ENCODE data around the gene GPR32.
"Not testable (repeated sequence)": the region's sequence is repeated elsewhere in the genome, so short reads cannot be mapped to it uniquely, and the experiment has no call there.

GPR32 gene

DNA sequence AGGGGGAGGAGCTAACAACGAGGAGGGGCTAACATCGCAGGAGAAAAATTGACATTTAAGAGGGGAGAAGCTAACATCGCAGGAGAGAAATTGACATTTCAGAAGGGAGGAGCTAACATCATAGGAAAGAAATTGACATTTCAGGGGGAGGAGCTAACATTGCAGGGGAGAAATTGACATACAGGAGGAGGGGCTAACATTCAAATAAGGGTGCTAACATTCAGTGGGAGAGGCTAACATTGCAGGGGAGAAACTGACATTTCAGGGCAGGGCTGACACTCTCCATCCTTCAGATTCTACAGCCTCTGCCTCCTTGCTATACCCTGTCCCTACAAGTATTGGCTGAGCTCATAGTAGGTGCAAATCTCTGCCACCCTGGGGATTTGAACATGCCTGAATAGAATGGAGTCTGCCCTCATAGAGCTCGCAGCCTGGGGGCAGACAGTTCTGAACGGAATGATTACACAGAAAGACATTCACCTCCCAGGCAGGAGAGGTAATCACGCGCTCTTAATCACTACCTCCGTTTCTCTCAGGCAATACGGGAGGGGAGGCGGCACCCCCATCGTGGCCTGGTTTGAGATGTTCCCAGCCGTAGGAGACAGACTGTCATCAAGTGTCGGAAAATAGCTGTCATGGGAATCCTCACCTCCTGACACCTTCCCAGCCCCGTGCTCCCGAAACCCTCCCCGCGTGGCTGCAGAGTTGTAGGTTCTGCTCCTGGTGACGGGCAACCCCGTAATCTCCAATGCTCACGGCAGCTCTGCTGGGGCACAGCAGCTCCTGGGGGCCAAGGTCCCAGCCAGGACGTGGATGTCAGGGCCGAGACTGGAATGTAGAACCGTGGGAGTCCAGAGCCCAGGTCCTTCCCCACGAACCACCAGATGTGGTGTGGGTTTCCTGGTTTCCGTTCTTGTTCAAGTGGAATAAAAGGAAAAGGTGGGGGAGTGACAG lies 9.5 kb downstream of the GPR32 start:
- DNase-seq: peak in 1 of 58 donors; percentile 52

GRCh38 chr19:50780753-50781435 lies 10.6 kb downstream of the GPR32 start:
- no peak for DNase-seq

- DNase-seq: not testable (repeated sequence)
Measured at GRCh38 chr19:50783848-50784152, 13.5 kb downstream of the GPR32 start.

GRCh38 chr19:50784710-50785109 lies 14.4 kb downstream of the GPR32 start:
- DNase-seq: no peak

DNA sequence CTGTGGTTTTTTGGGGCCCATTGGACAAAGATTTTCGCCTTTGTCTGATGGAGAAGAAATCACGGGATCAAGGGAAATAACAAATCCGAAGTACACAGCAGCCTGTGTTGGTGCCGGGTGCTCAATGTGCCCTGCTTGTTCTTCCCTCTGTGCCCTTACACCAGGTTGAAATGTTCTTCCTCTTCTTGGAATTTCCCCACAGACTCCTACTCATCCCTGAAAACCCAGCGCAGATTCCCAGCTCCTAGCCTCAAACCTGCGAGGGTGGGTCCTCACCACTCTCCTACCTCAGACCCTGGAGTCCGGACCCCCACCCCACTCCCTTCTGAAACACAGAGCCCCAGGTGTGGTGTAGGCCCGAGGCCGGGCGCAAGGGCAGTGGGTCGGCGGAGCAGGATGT lies 15.1 kb downstream of the GPR32 start:
- DNase-seq: no peak

GRCh38 chr19:50790396-50790795 lies 20.1 kb downstream of the GPR32 start, which contains the start of gene ACP4:
ACP4 (plus strand) TSS chr19:50790415; CDS start chr19:50790415, 0 bp downstream.
- no peak for DNase-seq

- DNase-seq: no peak
Measured at GRCh38 chr19:50790922-50791467, 20.7 kb downstream of the GPR32 start.

DNA sequence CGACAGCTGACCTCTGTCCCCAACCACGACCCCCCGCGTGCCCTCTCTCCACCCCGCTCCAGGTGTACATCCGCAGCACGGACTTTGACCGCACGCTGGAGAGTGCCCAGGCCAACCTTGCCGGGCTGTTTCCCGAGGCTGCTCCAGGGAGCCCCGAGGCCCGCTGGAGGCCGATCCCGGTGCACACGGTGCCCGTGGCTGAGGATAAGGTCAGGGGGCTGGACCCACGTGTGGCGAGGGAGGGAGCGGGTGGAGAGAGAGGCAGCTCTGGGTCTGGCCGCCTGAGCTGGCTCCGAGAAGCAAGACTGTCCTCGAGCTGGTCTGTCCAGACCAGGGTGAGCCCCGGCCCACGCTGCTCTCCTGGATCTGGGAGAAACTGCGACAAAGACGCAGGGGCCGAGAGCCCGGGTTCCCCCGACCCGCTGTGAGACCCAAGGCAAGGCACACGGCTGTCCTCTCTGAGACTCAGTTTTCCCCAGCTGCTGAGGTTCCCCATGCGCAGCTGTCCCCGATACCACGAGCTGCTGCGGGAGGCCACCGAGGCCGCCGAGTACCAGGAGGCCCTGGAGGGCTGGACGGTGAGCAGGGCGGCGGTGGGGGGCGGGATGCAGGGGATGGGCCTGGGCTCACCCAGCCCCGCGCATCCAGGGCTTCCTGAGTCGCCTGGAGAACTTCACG lies 21.5 kb downstream of the GPR32 start:
- DNase-seq: no peak

GRCh38 chr19:50792272-50793250 lies 22.3 kb downstream of the GPR32 start:
- DNase-seq: no peak

GRCh38 chr19:50793558-50794065 lies 23.3 kb downstream of the GPR32 start:
- no peak for DNase-seq

DNA sequence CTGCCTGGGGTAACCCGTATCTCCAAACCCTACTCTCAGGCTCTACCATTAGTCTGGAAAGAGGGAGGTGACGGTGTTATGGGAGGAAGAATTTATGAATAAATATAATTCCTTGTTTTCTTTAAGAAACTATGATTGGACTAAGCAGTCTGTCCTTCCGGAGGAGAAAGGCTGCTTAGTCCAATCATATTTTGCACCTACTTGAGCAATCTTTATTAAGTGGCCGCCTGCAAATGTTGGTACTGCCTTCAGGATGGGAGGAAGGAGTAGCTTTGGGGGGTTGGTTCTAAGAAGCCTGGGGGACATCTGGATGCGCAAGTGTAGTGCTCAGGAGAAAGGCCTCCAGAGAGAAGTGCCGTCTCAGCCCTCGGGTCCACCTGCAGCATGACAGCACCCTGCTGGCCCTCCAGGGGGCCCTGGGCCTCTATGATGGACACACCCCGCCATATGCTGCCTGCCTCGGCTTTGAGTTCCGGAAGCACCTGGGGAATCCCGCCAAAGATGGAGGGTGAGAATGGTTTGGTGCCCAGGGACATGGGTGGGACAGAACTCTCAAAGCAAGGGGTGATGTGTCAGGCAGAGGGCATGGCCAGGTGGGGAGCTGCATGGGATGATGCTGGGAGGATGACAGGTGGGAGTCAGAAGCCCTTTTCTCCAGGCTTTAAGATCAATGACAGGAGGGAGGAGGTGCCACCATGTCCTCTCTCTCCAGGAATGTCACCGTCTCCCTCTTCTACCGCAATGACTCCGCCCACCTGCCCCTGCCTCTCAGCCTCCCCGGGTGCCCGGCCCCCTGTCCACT lies 24.0 kb downstream of the GPR32 start:
- no peak for DNase-seq

DNA sequence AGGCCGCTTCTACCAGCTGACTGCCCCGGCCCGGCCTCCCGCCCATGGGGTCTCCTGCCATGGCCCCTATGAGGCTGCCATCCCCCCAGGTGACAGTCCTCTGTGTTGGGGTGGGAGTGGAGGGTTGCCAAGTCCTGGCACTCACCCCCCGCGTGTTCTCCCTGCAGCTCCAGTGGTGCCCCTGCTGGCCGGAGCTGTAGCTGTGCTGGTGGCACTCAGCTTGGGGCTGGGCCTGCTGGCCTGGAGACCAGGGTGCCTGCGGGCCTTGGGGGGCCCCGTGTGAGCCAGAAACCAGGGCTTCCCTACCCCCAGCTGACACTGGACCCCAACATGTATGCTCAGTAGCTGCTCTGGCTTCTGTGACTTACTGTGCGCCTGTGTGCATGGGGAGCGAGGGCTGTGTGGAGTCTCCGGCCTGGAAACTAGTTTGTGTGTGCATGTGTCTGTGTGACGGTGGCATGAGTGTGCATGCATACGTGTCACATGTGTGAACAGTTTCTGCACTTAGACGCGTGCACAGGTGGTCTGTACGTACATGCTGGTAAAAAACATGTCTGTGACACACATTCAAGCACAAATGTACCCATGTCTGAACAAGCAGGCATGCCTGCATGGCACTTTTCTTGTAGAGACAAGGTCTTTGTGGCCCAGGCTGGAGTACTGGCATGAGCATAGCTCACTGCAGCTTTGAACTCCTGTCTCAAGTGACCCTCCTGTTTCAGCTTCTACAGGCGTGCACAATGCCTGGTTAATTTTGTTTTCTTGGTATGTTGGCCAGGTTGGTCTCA lies 24.8 kb downstream of the GPR32 start:
- no peak for DNase-seq

GRCh38 chr19:50795664-50796073 lies 25.4 kb downstream of the GPR32 start:
- DNase-seq: no peak

GRCh38 chr19:50796128-50796633 lies 25.9 kb downstream of the GPR32 start:
- no peak for DNase-seq

DNA sequence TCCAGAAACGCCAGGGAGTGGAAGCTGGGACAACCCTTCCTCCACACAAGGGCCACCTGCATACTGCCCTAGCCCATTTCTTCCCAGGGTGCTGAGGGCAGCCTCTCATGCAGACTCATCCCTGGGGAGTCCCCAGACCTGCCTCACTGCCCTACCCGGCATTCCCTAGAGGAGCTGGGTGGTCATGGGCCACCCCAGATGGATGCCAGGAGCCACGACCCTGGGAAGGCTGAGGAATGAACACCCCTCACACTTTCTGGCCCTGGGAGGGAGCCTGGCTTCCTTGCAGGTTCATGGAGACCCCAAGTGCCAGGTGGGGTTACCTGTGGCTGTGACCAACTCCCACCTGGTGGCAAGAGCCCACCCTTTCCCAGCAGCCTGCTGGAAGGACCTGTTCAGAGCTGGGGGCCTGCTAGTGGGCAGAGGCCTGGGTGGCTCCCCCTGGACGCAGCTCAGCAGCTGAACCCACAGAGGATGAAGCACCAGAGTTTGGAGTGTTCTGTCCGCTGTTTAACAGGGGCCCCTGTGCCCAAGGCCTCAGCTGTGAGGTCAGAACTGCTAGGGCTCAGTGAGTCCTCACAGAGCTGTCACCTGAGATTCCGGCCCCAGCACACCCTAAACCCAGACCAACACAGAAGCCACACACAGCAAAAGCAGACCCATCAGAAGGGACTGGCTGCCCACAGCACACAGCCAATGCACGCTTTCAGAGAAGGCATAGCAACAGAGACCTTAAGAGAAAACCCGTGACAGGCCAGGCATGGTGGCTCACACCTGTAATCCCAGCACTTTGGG lies 26.6 kb downstream of the GPR32 start:
- DNase-seq: no peak

- no peak for DNase-seq
Measured at GRCh38 chr19:50797429-50797780, 27.1 kb downstream of the GPR32 start.

Measured in anterior cingulate cortex (tissue), 58 donors.